ENCODE data around the gene PAQR3.
"Not testable (repeated sequence)": the region's sequence is repeated elsewhere in the genome, so short reads cannot be mapped to it uniquely, and the experiment has no call there.

The PAQR3 gene

DNA sequence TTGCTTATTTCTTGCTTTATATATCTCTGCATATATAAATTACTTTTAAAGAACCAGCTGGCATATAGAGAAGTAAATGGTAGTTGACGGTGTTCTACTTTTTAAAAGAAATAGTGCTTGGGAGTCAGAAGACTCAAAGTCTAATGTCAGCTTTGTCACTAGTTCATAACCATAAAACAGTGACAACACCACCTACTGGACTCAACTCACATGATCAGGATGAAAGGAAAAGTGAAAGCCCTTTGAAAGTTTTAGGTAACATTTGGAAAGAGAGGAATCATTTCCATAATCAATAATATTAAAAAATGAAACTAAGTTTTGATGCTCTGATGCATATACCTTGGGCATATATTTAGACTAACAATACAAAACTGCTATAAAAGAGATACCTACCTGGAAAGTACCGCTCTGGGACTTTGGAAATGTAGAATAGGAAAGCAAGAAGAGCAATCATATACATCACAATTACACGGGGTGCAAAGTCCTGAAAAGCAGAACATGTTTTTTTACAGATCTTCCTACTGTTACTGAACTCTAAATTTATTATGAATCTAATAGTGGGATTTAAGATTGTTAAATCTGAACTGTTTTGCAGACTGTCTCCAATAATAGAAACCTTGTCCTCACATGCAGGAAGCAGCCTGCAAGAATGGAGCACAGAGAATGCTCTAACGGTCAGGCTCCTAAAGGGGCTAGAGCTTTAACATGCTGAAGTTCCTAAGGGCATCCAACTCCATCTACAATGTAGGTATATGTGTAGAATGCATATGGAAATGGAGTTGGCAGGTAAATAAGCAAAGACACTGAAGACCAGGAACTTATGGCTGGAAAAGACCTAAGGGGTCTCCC lies 15.6 kb downstream of the PAQR3 start:
- DNase-seq, result no peak

DNA sequence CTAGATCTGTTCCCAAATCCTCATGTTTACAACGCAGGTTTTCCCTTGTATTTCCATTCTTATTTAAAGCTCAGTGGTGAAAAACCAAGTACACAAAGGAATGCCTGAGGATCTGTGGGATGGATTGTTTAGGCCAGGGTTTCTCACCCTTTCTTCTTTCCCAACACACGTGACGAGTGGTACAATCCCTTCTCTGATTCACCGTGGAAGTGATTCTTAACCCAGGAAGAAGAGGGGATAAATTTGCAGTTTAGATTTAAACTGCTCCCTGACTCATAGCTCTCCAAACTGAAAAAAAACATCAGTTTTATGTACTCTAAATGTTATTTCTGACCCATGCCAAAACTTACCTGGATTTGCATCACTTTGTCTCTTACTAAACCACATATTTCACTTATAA lies 17.0 kb downstream of the PAQR3 start:
- no peak for DNase-seq

DNA sequence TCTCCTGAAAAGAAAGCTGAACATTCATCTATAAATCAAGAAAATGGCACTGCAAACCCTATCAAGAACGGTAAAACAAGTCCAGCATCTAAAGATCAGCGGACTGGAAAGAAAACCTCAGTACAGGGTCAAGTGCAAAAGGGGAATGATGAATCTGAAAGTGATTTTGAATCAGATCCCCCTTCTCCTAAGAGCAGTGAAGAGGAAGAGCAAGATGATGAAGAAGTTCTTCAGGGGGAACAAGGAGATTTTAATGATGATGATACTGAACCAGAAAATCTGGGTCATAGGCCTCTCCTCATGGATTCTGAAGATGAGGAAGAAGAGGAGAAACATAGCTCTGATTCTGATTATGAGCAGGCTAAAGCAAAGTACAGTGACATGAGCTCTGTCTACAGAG lies 28.6 kb downstream of the PAQR3 start:
- DNase-seq, result no peak

DNA sequence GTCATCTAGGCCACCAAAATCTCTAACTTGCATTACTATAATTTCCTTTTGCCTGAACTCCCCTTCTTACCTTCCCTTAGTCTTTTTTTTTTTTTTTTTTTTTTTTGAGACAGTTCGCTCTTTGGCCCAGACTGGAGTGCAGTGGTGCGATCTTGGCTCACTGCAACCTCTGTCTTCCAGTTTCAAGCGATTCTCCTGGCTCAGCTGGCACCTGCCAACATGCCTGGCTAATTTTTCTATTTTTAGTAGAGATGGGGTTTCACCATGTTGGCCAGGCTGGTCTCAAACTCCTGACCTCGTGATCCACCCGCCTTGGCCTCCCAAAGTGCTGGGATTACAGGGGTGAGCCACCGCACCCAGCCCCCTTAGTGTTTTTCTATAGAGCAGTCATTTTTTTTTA lies 30.3 kb downstream of the PAQR3 start:
- DNase-seq, result not testable (repeated sequence)

GRCh38 chr4:78907638-78908037 lies 31.6 kb downstream of the PAQR3 start:
- no peak for DNase-seq

DNA sequence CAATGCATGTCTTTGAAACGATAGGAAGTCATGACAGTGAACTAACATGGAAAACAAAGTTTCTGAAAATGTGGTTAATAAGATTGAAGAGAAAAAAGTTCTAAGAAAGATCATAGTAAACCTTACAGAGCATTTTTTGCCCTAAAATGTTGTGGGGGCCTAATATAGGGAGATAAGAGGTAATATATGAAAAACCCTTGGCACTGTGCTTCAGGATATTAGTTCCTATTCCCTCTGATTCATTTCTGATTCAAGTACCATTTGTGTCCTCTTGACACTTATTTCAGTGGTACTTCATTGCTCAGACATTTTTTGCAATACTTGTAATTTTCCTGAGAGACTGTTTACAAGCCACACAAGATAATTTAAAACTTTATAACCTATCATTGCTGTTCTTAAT lies 35.1 kb downstream of the PAQR3 start:
- no peak for DNase-seq

GRCh38 chr4:78902298-78902697 lies 36.9 kb downstream of the PAQR3 start:
- peak; percentile 75 for DNase-seq

DNA sequence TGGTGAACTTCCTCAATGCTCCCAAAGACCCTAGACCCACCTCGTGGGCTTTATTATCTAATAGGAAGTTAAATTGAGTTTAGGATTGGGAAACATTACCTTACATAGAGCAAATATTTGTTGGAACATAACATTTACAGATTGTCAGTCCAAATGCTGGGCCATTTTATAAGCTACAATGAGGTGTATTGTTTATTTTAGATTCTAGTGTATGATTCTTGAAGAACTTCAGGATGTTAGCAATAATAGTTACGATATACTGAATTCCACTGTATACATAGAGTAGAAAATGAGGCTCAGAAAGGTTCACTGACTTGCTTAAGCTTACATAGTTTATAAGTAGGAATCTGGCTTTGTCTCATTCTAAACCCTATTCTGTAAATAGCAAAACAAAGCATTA lies 37.4 kb downstream of the PAQR3 start:
- DNase-seq, result no peak

DNA sequence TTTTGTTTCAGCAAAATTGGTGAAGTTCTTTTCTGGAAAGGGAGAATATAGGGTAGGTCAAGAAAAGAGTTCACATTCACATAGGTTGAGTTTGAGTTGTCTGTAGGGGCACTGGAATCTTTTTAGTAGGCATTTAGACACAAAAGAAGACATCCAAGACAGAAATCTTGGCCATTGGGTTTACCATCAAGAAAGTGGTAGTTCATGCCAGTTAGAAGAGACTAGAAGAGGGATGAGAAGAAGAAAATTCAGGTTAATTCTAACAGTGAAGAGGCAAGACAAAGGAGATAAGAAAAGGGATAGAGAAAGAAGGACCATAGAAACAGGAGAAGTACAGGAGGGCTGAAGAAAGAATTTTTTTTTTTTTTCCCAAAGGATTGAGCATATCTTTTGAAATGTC lies 39.9 kb downstream of the PAQR3 start:
- no peak for DNase-seq

GRCh38 chr4:78889955-78890354 lies 49.3 kb downstream of the PAQR3 start:
- DNase-seq, result no peak

DNA sequence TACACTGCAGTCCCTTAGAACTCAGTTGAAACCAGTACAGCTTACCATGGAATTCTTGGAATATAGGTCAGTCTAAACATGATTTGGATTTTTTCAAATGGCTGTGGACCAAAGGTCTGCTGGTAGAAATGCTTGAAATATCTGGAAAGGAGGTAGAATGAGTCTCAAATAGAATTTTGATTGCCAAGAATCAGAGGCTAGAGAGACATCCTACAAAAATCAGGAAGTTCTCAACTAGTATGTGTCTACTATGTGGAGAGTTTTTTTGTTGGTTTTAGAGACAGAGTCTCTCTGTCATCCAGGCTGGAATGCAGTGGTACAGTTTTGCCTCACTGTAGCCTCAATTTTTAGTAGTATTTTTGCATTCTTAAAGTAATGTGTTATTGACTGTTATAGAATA lies 53.6 kb downstream of the PAQR3 start:
- no peak for DNase-seq

GRCh38 chr4:78880874-78881492 lies 58.3 kb downstream of the PAQR3 start:
- DNase-seq, result no peak

DNA sequence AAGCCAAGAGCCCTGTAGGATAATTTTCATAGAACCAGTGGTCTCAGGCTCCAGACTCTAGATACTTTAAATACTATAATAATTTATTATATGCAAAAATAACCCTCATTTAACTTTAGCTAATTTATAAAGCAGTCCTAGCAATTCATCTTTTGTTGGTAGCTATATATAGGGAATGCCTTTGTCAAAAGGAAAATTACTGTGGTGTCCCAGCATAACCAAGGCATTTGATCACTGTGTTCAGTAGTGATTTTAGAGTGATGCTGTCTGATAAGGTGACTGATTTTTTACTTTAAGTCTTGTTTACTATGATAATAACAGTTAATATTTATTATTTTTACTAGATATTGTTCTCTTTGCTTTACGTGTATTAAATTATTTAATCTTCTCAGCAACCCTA lies 61.2 kb downstream of the PAQR3 start:
- no peak for DNase-seq

GRCh38 chr4:78876568-78877320 lies 62.5 kb downstream of the PAQR3 start:
- DNase-seq, result no peak

- DNase-seq, result no peak
Measured at GRCh38 chr4:78870056-78870455, 69.2 kb downstream of the PAQR3 start.

DNA sequence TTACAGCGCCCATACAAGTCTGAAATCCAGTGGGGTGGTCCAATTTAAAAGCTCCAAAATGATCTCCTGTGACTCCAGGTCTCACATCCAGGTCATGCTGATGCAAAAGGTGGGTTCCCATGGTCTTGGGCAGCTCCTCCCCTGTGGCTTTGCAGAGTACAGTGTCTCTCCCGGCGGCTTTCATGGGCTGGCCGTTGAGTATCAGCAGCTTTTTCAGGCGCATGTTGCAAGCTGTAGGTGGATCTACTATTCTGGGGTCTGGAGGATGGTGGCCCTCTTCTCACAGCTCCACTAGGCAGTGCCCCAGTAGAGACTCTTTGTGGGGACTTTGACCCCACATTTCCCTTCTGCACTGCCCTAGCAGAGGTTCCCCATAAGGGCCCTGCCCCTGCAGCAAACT lies 70.5 kb downstream of the PAQR3 start:
- DNase-seq, result not testable (repeated sequence)

DNA sequence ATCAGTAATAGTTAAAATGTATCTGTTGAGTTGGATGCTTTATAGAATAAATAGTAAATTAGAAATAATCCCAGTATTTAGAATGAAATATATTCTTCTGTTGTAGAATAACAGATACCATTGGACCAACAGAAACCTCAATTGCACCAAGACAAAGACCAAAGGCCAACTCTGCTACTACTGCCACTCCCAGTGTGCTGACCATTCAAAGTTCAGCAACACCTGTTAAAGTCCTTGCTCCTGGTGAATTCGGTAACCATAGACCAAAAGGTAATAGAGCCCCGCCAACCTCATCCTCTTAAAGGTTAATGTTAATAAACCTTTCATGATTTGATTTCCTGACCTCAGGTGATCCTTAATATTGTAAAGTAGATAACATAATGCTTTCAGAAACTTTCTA lies 73.8 kb downstream of the PAQR3 start:
- DNase-seq, result no peak

DNA sequence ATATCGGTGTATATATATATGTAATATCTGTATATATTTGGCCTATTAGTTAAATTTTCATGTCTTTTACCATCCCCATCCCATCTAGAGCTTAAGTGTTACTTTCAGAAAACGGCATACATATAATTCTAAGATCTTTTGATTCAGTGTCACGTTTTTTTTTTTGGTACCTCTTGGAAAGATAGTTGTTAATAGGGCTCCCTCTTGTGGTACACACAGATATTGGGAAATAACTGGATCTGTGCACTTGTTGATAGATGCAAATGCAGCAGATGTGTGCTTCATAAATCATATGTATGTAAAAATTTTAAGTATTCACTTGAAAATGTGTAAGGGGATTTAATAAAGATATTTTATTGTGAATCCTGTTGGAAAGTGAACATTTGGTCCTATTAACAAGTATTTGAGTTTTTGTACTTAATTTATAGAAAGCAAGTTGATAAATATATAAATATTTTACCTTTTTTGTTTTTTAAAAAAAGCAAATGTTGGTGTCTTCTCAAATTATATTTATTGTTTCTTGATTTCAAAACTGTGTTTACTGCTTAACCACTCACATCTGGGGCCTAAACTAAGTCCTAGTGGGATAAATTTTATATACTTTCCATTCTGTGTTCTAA lies 74.7 kb downstream of the PAQR3 start:
- DNase-seq, result peak; percentile 7

DNA sequence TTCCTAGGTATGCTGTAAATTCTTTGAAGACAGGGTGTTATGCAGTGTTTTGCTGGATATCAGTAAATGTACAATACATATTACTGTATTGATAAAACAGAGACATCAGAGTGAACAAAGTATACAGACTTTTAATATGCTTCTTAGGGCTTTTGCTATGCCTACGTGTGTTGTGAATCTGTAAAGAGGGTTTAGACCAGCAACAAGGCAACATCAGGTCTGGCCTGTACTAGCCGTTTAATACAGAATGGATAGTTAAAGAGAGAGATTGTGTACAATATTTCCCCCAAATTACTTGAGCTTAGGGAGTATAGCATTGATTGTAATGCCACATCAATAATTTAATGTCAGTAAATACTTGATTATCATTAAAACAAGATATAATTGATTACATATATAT lies 75.2 kb downstream of the PAQR3 start:
- no peak for DNase-seq

- no peak for DNase-seq
Measured at GRCh38 chr4:78863254-78863869, 75.9 kb downstream of the PAQR3 start.

DNA sequence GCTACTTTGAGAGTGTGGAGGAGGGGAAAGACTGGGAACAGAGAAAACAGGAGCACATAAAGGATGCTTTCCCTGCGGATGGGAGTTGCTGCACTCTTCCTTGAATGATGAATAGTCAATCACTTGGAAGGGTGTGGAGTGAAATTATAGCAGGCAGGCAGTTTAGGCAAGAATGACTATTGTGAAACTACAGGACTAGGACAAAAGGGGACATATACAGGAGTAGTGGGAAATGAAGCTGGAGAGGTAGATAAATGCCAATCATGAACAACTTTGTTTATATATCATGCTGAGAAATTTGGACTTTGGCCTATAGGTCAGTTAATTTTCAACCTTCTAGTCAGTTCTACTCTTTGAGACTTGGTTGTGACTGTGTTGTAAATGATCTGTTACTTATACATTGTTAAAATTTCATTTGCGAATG lies 76.9 kb downstream of the PAQR3 start:
- DNase-seq, result no peak

Data from NCI-H524 treated with DMSO at 0.1 percent for 48 hours (cell line).